Stimulated activated naive CD4-positive, alpha-beta T cell treated with Interleukin-2 at 50 U/mL for 16 hours (primary cell): ENCODE results near the gene NDUFAF8.
A peak's percentile ranks its signal among the peaks of the same experiment; 100 is the strongest.

Experiments used
- DNase-seq: peaks from one replicate; lab custom pipeline; 2025; lab: John Stamatoyannopoulos, UW

Gene NDUFAF8

DNA sequence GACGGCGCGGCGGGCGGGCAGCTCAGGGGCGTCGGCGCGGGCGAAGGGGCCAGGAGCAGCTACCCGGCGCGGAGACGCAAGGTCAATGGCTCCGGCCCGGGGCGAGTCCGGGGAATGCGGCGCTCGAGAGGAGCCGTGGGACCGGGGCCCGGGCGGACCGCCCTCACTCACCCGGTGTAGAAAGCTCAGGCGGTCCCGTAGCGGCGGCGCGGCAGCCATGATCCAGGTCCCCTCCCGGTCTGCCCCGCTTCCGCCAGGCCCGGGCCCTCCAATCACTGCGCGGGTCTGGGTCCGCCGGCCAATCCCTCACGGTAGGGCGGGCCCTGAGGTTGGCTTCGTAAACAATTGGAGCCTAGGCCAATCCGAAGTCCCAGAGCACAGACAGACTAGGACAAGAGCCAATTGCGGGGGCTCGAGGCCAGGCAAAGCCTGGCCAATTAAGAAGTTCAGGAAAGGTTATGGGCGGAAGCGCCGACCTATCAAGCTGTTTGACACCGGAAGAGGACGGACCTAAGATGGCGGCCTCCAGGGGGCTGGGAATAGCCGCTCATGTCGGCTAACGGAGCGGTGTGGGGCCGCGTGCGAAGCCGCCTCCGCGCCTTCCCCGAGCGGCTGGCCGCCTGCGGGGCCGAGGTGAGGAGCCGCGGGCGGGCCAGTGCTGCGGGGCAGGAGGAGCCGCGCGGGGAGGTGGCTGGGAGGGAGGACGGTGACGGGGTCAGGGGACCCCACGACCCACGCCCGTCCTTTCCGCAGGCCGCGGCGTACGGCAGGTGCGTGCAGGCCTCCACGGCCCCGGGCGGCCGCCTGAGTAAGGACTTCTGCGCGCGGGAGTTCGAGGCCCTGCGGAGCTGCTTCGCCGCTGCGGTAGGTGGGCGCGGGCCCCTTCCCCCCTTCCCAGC lies at the start of gene NDUFAF8, which contains the start of gene TEPSIN:
Gene NDUFAF8 (plus strand): TSS at position 504 of the 899 bp plus-strand sequence. CDS start 46 bp downstream, at position 550.
Gene TEPSIN (minus strand): TSS at position 241 of the 899 bp plus-strand sequence. CDS start 22 bp downstream, at position 219.
- peak; percentile 96 for DNase-seq

DNA sequence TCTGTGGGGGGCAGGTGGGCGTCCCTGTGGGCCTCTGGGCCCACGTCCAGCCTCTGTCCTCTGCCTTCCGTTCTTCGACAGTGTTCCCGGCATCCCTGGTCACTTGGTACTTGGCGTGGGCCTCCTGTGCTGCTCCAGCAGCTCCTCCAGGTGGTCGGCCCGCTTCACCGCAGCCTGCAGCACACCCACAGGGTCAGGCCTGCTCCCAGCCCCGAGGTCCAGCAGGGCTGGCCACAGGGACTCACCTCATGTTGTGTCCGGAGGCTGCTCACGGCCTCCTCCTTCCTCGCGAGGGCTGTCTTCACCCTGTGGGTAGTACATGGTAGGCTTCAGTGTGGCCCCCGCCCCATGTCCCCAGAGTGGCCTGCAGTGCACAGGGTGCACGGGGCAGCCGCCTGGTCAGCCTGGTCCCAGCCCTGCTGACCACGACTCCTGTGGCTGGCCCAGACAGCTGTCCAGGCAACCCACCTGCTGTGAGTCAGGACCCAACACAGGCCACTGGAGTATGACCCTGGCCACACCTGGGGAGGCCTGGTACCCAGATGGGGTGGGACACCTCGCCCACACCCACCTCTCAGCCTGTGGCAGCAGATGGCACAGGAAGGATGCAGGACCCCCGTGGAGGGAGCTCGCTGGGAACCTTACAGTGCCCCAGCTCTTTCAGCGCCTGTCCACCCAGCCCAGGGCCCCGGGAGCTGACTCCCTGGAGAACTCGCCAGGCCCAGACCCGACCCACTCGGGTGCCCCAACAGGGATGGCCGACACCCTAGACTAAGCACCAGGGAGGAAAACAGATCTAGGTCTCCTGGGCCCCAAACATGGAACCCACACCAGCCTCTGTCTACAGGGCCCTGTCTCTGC lies 49.2 kb upstream of the NDUFAF8 start:
- no peak for DNase-seq

DNA sequence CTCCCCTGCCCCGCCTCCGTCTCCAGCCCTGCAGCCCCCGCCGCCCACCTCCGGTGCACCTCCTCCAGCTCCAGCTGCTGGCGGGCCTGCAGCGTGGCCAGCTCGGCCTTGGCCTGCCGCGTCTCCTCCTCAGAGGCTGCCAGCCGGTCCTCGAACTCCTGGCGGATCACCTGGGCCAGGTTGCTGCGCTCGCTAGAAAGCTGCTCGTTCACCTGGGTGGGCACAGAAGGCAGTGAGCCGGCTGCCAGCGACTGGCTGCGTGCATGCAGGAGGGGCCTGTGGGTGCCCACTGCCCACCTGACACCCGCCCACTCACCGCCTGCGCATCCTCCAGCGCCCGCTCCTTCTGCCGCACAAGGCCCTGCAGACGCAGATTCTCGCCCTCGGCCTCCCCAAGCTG lies 48.5 kb upstream of the NDUFAF8 start:
- DNase-seq = no peak

DNA sequence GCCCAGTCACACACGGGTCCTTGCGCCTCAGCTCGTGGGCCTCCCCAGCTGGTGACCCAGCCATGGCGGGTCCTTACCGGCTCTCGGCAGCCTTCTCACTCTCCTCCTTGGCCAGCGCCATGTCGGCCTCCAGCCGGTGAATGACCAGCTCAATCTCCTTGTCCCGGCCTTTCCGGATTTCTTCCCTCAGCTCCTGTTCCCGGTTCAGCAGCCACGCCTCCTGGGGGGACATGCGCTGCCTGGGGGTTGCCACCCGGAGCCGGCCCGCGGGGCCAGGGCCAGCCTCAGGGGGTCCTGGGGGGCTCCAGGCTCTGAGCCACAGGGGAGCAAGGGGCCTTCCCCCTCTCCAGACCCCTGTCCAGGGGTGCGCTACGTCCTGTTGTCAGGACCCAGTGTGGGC lies 48.0 kb upstream of the NDUFAF8 start:
- DNase-seq = no peak

DNA sequence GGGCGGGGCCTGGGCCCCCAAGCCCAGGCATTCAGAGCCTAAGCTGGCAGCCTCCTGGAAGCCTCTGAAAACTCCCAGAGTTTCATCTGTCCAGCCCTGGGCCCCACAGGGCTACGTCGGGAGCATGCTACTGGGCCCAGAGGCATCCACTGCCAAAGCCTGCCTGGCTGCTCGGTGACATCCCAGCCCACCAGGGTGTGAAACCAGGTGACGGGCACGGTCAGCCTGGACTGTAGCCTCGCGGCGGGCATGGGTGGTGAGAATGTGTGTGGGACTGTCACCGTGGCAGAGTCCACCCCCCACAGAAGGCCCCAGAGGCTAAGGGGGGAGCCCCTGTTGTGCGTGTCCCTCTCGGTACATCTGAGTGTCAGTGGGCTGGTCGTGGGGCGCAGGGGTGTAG lies 47.5 kb upstream of the NDUFAF8 start:
- no peak for DNase-seq

- DNase-seq = no peak
These were observed 46.6 kb upstream of the NDUFAF8 start for GRCh38 chr17:81192386-81193050.

GRCh38 chr17:81193051-81193410 lies 46.1 kb upstream of the NDUFAF8 start:
- DNase-seq = no peak

- no peak for DNase-seq
These were observed 45.5 kb upstream of the NDUFAF8 start for GRCh38 chr17:81193470-81194224.

GRCh38 chr17:81194225-81194760 lies 44.8 kb upstream of the NDUFAF8 start:
- no peak for DNase-seq

- DNase-seq = no peak
These were observed 43.9 kb upstream of the NDUFAF8 start for GRCh38 chr17:81194941-81195901.

- DNase-seq = no peak
These were observed 43.1 kb upstream of the NDUFAF8 start for GRCh38 chr17:81195941-81196495.

DNA sequence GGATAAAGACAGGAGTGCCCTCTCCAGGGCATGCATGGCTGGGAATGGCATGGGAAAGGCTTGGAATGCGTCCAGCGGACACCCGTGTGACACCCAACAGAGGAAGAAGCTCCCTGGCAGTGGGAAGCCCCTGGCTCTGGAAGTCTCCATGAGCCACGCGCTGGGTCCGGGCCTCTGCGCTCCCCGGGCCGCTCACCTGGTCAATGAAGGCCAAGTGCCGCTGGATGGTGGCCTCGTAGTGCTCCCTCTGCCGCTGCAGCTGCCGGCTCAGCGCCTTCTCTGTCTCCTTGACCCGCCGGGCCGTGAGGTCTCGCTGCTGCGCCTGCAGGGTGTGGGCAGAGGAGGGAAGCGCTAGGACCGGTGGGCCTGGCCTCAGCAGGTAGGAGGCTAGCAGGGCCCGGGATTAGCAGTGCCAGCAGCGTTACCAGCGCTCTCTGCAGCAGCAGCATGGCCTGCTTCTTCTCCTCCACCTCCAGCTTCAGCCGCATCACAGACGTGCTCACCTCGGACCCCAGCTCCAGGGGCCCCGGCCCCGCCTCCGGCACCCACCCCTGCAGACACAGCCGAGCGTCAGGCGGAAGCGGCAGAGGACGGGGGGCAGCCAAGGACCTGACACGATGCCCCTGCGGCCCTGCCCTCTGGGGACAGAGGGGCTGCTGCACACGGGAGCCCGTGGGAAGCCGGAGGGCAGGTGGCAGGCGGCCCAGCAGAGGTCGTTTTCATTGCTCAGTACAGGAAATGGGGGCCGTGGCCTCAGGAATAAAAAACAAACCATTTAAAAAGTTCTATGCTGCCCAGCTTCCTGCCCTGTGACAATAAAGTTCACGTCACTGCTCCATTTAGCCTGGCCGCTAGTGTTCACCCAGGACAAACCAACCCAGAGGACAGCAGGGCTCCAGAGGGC lies 42.4 kb upstream of the NDUFAF8 start:
- DNase-seq = no peak

DNA sequence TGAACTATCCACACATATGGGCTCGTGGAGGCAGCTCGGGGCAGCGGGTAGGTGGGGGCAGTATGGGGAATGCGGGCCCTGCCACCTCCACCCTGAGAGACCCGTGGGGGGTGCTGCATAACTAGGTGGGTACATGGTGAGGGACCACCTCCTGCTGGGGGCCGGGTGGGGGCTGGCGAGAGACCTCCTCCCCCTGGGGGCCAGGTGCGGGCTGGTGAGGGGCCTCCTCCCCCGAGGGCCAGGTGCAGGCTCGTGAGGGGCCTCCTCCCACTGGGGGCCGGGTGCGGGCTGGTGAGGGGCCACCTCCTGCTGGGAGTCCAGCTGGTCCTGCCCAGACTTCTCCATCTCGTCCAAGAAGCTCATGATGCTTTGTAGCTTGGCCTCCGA lies 41.7 kb upstream of the NDUFAF8 start:
- DNase-seq = no peak

DNA sequence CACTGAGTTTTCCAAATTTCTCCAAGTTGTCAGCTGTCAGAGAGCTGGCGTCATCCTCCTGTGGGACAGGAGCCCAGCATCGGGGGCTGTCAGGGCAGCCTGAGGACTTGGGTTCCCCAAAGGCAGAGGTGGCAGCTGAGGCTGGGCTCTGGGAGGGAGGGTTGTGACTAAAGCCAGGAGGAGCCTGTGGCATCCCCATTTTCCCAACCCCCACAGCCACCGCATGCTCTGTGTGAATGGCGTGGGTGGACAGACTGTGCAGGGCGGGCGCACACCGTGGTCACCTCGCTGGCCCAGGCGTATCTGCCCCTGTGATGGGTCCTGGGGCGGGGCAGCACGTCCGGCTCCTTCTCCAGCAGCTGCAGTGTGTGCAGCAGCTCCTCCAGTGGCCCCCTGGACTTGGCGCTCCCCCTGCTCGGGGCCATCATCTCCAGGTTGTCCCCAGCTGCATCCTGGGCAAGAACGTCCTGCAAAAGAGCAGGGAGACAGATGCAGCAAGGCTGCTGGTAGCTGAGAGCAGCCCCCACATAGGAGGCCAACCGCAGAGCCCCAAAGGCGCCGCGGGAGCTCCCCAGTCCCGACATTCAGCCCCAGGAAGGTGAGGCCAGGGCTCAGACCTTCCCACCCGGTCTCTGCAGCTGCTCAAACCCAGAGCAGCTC lies 41.2 kb upstream of the NDUFAF8 start:
- no peak for DNase-seq

GRCh38 chr17:81198826-81199481 lies 40.2 kb upstream of the NDUFAF8 start:
- DNase-seq = no peak

DNA sequence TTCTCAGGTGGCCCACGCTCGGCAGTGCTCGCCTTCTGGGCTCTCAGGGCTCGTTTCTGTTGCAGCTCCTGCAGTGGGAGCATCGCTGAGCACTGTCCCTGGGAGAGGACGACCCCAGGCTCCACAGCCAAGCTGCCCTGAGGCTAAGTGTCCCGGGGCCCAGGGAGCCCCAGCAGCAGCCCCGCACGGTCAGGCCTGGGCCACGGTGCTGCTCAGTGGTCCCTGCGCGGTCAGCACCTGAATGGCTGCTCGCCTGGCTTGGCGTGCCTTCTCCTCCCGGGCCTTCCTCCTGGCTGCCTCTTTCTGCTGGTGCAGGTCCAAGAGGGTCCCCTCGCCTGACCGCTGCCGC lies 39.7 kb upstream of the NDUFAF8 start:
- no peak for DNase-seq

- DNase-seq = no peak
These were observed 38.9 kb upstream of the NDUFAF8 start for GRCh38 chr17:81200201-81200600.
